HCT116 (cell line): ENCODE measurements around the gene GMCL1. TPM values are rescaled to one million over a fixed set of nuclear protein-coding genes. Genes with fewer than 3 reads are reported as not detected.

ENCODE experiments used
- ATAC-seq: fragments of 200-7000 bp; cut with Tn5 transposase; 2 replicates; pipeline ENCODE4 v1.9.1; 2020; ENCODE audit warnings: mild to moderate bottlenecking, moderate library complexity
- BruUV-seq: library from RNA; stranded (reverse); fragments of 400-500 nt; replicated peaks from 2 replicates; lab custom pipeline; 2021; lab: Mats Ljungman, UMichigan
- CTCF ChIA-PET: fragments of 300-600 bp; sonication (Branson Sonifier 250); formaldehyde crosslinking; loops from one replicate; lab custom pipeline; 2021; ENCODE audit warnings: antibody characterized with exemption; lab: Charles Lee
- POLR2A ChIA-PET: fragments of 300-600, 350-600 bp; sonication (Branson Sonifier 250); formaldehyde crosslinking; loops from one replicate; lab custom pipeline; 2021; ENCODE audit warnings: antibody characterized with exemption; lab: Charles Lee
- RAD21 ChIA-PET, 2 experiments: fragments of 300-600 bp; sonication (Branson Sonifier 250); formaldehyde crosslinking; loops; one replicate each; lab custom pipeline; 2023; ENCODE audit warnings: low total read pairs in 2 of 2; ENCODE audit not compliant: uncharacterized antibody in 2 of 2, unreplicated experiment in 2 of 2, low non-redundant PET in 1 of 2; lab: Charles Lee
- DNase-seq: peaks from one replicate; pipeline ENCODE4 v3.0.0-alpha.2; 2010; ENCODE audit warnings: low read depth, low spot score
- H2AFZ ChIP-seq: fragments of 200-600 bp; shearing (Covaris generic), sonication (generic); 2 replicates; pipeline ENCODE4 v1.6.1; 2017; ENCODE audit warnings: low read depth, mixed run types, mixed read lengths, antibody characterized with exemption, low read length; ENCODE audit not compliant: poor library complexity, severe bottlenecking
- H3K27ac ChIP-seq: 2 replicates; pipeline ENCODE4 v1.5.1; 2012; ENCODE audit warnings: low read depth, low read length
- H3K27me3 ChIP-seq: fragments of 200-600 bp; sonication (generic); 2 replicates; pipeline ENCODE4 v1.6.1; 2016; ENCODE audit warnings: mixed run types, low read length, mixed read lengths; ENCODE audit not compliant: insufficient read depth
- H3K36me3 ChIP-seq, 2 experiments: fragments of 200-500 bp in 1 of 2; fragments of 200-600 bp in 1 of 2; sonication (Bioruptor generic) in 1 of 2; sonication (generic) in 1 of 2; 2 replicates each; pipeline versions ENCODE4 v1.5.1 to v1.6.1; 2014 to 2016; ENCODE audit warnings: low read length in 2 of 2, inconsistent platforms in 1 of 2, mixed read lengths in 1 of 2, mixed run types in 1 of 2; ENCODE audit not compliant: insufficient read depth in 2 of 2, control insufficient read depth in 1 of 2
- H3K4me1 ChIP-seq, 2 experiments: fragments of 200-600 bp in 1 of 2; sonication (generic) in 1 of 2; 2 replicates each; pipeline versions ENCODE4 v1.5.1 to v1.6.1; 2012 to 2017; ENCODE audit warnings: low read length in 2 of 2, inconsistent platforms in 1 of 2, mild to moderate bottlenecking in 1 of 2, mixed read lengths in 1 of 2, mixed run types in 1 of 2, moderate library complexity in 1 of 2; ENCODE audit not compliant: insufficient read depth in 2 of 2, control insufficient read depth in 1 of 2
- H3K4me2 ChIP-seq: fragments of 200-600 bp; sonication (generic); 2 replicates; pipeline ENCODE4 v1.6.1; 2017; ENCODE audit warnings: mixed run types, low read length, mixed read lengths
- H3K4me3 ChIP-seq, 2 experiments: fragments of 200-600 bp in 1 of 2; sonication (generic) in 1 of 2; replicated peaks in 1 of 2; 2 replicates each; pipeline ENCODE4 v1.5.1; 2011 to 2016; ENCODE audit warnings: low read length in 2 of 2, control low read depth in 1 of 2, low read depth in 1 of 2, mild to moderate bottlenecking in 1 of 2, mixed read lengths in 1 of 2, mixed run types in 1 of 2
- H3K79me2 ChIP-seq: fragments of 200-600 bp; sonication (generic); 2 replicates; pipeline ENCODE4 v1.6.1; 2017; ENCODE audit warnings: mild to moderate bottlenecking, mixed run types, low read length, moderate library complexity, mixed read lengths; ENCODE audit not compliant: insufficient read depth
- H3K9ac ChIP-seq: fragments of 200-600 bp; sonication (generic); 2 replicates; pipeline ENCODE4 v1.6.1; 2016; ENCODE audit warnings: low read length, mixed read lengths
- H3K9me2 ChIP-seq: fragments of 200-600 bp; sonication (generic), shearing (Covaris generic); 2 replicates; pipeline ENCODE4 v1.6.1; 2017; ENCODE audit warnings: mixed run types, mild to moderate bottlenecking, moderate library complexity; ENCODE audit not compliant: insufficient read depth
- H3K9me3 ChIP-seq, 2 experiments: fragments of 200-500 bp in 1 of 2; fragments of 200-600 bp in 1 of 2; sonication (Bioruptor generic) in 1 of 2; sonication (generic) in 1 of 2; 2 replicates each; pipeline ENCODE4 v1.6.1; 2014 to 2017; ENCODE audit warnings: low read length in 2 of 2, mixed read lengths in 2 of 2, inconsistent platforms in 1 of 2, low read depth in 1 of 2, mild to moderate bottlenecking in 1 of 2, mixed run types in 1 of 2, moderate library complexity in 1 of 2; ENCODE audit not compliant: control insufficient read depth in 1 of 2, insufficient read depth in 1 of 2
- H4K20me1 ChIP-seq: fragments of 200-600 bp; sonication (generic), shearing (Covaris generic); 2 replicates; pipeline ENCODE4 v1.6.1; 2017; ENCODE audit warnings: mixed run types, mild to moderate bottlenecking, moderate library complexity; ENCODE audit not compliant: insufficient read depth
- ATF3 ChIP-seq: IDR thresholded peaks from 2 replicates; pipeline ENCODE4 v1.6.1; 2012
- CBX3 ChIP-seq: IDR thresholded peaks from 2 replicates; pipeline ENCODE4 v1.6.1; 2012; ENCODE audit warnings: low read depth
- CEBPB ChIP-seq: IDR thresholded peaks from 2 replicates; pipeline ENCODE4 v1.6.1; 2012; ENCODE audit warnings: low read depth
- CTCF ChIP-seq, 3 experiments: fragments of 200-600 bp in 1 of 3; sonication (generic) in 1 of 3; IDR thresholded peaks in 2 of 3; conservative IDR thresholded peaks in 1 of 3; 2 replicates each; pipeline ENCODE4 v1.5.1; 2012 to 2017; ENCODE audit warnings: low read depth in 2 of 3, low read length in 2 of 3, antibody characterized with exemption in 1 of 3, borderline replicate concordance in 1 of 3, control low read depth in 1 of 3, mild to moderate bottlenecking in 1 of 3, mixed read lengths in 1 of 3, mixed run types in 1 of 3, moderate library complexity in 1 of 3; ENCODE audit not compliant: insufficient read depth in 1 of 3
- EGR1 ChIP-seq: IDR thresholded peaks from 2 replicates; pipeline ENCODE4 v1.6.1; 2012; ENCODE audit warnings: low read depth
- EZH2phosphoT487 ChIP-seq: fragments of 200-600 bp; IDR thresholded peaks from 2 replicates; pipeline ENCODE4 v1.6.1; 2018; ENCODE audit warnings: antibody characterized with exemption, borderline replicate concordance
- FOSL1 ChIP-seq: IDR thresholded peaks from 2 replicates; pipeline ENCODE4 v1.6.1; 2012; ENCODE audit warnings: low read depth
- MAX ChIP-seq: IDR thresholded peaks from 2 replicates; pipeline ENCODE4 v1.6.1; 2012
- POLR2A ChIP-seq: IDR thresholded peaks from 2 replicates; pipeline ENCODE4 v1.7.0; 2011; ENCODE audit warnings: borderline replicate concordance; ENCODE audit not compliant: insufficient read depth, insufficient read length; ENCODE audit errors: extremely low read depth
- SIN3A ChIP-seq: IDR thresholded peaks from 2 replicates; pipeline ENCODE4 v1.6.1; 2012; ENCODE audit warnings: low read depth
- SP1 ChIP-seq: IDR thresholded peaks from 2 replicates; pipeline ENCODE4 v1.6.1; 2012; ENCODE audit warnings: low read depth
- TCF7L2 ChIP-seq: IDR thresholded peaks from 2 replicates; pipeline ENCODE4 v1.7.0; 2011; ENCODE audit warnings: borderline replicate concordance, inconsistent platforms; ENCODE audit not compliant: insufficient read depth, insufficient read length; ENCODE audit errors: extremely low read depth
- ZFX ChIP-seq: fragments of 450-650 bp; IDR thresholded peaks from 2 replicates; pipeline ENCODE4 v1.6.1; 2017
- ZNF274 ChIP-seq: fragments of 200-500 bp; sonication (Bioruptor generic); IDR thresholded peaks from 2 replicates; pipeline ENCODE4 v1.6.1; 2014; ENCODE audit warnings: mild to moderate bottlenecking, low read depth, low read length, inconsistent platforms
- intact Hi-C: fragments of 100-400 bp; cut with micrococcal nuclease; formaldehyde crosslinking; loops from 2 replicates; pipeline ENCODE4 v1.10.0; 2022
- total RNA-seq: library from RNA; stranded (reverse); gene quantifications from one replicate; pipeline ENCODE4 v1.2.1, GENCODE V29; 2021; ENCODE audit not compliant: unreplicated experiment

Gene GMCL1
- total RNA-seq, 1 experiment from 2014 or later = 16.7 TPM

- no peaks in the 10 kb centered on the region for H3K9me3 ChIP-seq
- no peaks in the 10 kb centered on the region for H3K27me3 ChIP-seq
- DNase-seq (no peak), ATAC-seq (no peak)
- H3K36me3 ChIP-seq = 0 out of 4 replicates have a peak, but pooled peaks cover 0 to 9% of the 10 kb centered on the region in 2 experiments
- no peak for TF ChIP-seq ZFX
- no peak for TF ChIP-seq EZH2phosphoT487
- no peak for TF ChIP-seq SIN3A
- TF ChIP-seq CBX3 = no peak
- TF ChIP-seq SP1 = no peak
- no peak for TF ChIP-seq ZNF274
- TF ChIP-seq FOSL1 = no peak
- no peak for TF ChIP-seq ATF3
- no peak for TF ChIP-seq CTCF (IDR thresholded peaks at IDR 0.05 in 2 of 3, conservative IDR thresholded peaks at IDR 0.05 in 1 of 3; ENCODE audit: borderline replicate concordance in 1 of 3, insufficient read depth in 1 of 3, low read depth in 2 of 3, low read length in 2 of 3)
- TF ChIP-seq CEBPB = no peak
- TF ChIP-seq POLR2A = no peak
- no peak for TF ChIP-seq EGR1
- TF ChIP-seq MAX = no peak
- TF ChIP-seq TCF7L2 = no peak
- H3K4me3 ChIP-seq = no peak overlapping the region
- no peaks in the 10 kb centered on the region for H3K79me2 ChIP-seq
- POLR2A ChIA-PET = no interaction called here
- CTCF ChIA-PET = no interaction called here
- no peak overlapping the region for H3K4me2 ChIP-seq
- H3K9me2 ChIP-seq = no peaks in the 10 kb centered on the region
- H3K27ac ChIP-seq = no peak overlapping the region
- no TSS peak for BruUV-seq
- RAD21 ChIA-PET = no interaction called here
- intact Hi-C loops = no loop called here
- H4K20me1 ChIP-seq = no peaks in the 10 kb centered on the region
- no peaks in the 10 kb centered on the region for H3K4me1 ChIP-seq
- H2AFZ ChIP-seq = no peak overlapping the region
- no peak overlapping the region for H3K9ac ChIP-seq
These were observed 28.8 kb downstream of the GMCL1 start for GRCh38 chr2:69858261-69858660.
